NCI-H2196 (cell line): ENCODE data around the gene MIDN.

ENCODE experiments used
- DNase-seq: peaks from one replicate; lab custom pipeline; 2025; ENCODE audit not compliant: unreplicated experiment; lab: John Stamatoyannopoulos, UW

The MIDN gene

GRCh38 chr19:1220976-1221903, 27.1 kb upstream of the MIDN start:
- DNase-seq, result no peak

DNA sequence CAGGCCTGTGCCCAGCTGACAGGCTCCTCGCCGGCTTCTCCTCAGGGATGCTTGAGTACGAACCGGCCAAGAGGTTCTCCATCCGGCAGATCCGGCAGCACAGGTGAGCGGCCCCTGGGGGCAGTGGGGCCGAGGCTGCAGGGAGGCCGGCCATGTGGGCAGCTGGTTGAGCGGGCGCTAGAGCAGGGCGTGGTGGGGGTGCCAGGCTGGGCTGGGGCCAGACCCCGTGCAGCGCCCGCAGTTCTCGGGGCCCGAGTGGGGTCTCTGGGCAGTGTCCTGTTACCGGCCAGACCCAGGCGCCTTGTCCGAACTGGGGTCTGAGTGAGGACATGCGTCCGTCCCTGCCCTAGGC, 26.5 kb upstream of the MIDN start:
- no peak for DNase-seq

- no peak for DNase-seq
Observed at GRCh38 chr19:1222394-1222793, 26.0 kb upstream of the MIDN start.

GRCh38 chr19:1223018-1223855, 25.1 kb upstream of the MIDN start:
- no peak for DNase-seq

GRCh38 chr19:1224047-1224825, 24.1 kb upstream of the MIDN start:
- no peak for DNase-seq

DNA sequence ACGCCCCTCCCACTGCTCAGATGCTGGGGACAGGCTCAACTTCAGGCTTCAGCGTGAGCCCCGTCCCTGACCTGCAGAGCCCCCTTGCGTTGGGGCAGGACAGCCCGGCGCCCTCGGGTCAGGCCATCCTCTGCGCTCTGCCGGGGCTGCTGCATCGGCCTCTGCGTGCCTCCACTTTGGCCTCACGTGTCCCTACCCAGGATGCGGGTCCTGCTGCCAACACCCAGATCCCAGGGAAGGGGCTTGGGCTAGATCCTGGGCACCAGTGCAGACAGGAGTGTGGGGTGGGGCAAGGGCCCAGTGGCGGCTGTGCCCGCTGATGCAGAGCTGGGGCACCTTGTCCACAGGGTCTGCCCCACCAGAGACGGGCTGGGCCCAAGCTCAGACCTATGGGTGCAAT, 23.5 kb upstream of the MIDN start:
- no peak for DNase-seq

DNA sequence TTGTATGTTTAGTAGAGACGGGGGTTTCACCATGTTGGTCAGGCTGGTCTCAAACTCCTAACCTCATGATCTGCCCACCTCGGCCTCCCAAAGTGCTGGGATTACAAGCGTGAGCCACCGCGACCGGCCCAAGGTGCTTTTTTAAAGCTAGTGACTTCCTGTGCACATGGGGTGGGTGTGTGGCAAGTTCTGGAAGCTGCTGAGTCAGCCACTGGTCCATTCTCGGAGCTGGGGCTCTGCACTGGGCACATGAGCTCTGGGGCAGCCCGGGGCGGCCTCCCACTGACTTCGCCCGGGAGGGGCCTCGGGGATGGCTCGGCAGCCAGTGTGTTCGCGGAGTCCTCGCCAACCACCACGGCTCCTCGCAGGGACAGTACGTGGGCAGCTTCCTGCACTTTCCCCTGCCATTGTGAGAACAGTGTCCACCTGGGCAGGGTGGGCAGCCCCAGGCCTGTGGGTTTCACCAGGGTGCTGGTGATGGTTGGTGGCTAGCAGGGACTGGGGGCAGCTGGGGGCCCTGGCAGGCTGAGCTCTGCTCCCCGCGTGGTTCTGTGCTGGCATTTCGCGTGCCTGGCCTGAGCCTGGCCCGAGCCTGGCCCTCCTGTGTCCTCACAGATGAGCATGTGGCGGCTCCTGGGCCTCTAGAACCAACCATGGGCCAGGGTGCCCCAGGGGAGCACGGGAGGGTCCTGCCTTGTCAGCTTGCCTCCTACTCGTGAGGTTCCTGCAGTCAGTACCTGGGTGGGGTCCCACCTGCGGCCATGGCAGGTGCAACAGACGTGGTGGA, 22.8 kb upstream of the MIDN start:
- no peak for DNase-seq

GRCh38 chr19:1226227-1226518, 22.2 kb upstream of the MIDN start:
- no peak for DNase-seq

- no peak for DNase-seq
Observed at GRCh38 chr19:1226522-1227303, 21.7 kb upstream of the MIDN start.

GRCh38 chr19:1227304-1228054, 20.9 kb upstream of the MIDN start:
- DNase-seq, result no peak

DNA sequence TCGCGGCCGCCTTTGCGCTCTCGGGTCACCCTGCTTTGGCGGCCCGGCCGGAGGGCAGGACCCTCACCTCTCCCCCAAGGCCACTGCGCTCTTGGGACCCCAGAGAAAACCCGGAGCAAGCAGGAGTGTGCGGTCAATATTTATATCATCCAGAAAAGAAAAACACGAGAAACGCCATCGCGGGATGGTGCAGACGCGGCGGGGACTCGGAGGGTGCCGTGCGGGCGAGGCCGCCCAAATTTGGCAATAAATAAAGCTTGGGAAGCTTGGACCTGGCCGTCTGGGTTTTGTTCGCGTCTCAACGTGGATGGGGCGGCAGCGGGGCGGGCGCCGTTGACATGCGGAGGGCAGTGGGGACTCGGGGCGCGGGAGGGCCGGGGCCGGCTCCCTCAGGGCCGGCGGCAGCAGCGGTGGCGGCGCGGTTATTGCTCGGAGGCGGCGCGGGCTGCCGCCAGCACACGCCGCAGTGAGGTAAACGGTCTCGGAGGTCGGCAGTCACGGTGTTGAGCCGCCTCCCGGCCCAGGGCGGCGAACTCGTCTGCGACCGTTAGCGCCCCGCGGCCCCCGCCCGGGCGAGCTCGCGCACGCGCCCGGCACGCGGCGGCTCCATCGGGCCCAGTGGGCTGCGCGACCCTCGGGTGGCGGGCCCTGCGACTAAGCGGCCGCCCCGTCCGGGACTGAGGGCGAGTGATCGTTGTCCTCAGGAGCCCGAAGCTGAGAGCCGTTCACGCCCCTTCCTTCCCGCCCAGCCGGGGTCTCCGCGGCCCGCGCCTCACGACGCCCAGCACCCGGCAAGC, 20.0 kb upstream of the MIDN start:
- DNase-seq, result no peak

- no peak for DNase-seq
Observed at GRCh38 chr19:1229056-1229923, 19.1 kb upstream of the MIDN start.

DNA sequence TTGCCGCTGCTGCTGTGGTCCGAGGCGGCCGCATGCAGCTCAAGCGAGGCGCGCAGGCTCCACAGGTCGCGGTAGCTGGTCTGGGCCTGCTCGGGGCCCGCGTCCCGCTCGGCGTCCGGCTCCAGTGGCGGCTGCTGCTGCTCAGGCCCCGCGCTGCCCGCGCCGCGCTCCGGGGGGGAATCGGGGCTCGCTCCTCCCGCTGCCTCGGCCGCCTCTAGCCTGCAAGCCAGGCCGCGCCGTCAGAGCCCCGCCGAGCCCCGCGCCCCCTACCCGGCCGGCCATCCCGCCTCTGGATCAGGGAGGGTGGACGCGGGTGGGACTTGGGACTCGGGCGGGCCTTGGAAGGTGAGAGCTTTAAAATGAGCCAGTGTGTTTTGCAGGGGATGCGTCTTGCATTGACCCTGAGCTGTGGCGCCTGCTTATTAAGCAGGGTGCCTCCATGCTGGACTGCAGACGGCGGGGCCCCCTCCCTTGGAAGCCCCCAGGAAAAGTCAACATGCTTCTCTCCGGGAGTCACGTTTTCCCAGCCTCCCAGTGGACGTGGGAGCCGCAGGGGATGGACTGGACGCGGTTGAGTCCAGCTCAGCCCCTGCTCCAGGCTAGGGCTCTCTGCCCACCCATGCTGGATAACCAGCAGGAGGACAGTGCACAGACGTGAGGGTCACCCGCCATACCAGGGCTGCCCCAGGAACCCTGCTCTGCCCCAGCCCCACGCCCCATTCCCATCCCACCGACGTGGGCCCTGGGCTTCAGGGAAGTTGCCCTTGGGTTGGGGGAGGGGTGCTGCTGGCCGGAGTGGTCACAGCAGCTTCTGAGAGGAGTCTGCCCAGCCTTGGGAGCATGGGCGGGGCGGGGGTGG, 18.2 kb upstream of the MIDN start:
- no peak for DNase-seq

DNA sequence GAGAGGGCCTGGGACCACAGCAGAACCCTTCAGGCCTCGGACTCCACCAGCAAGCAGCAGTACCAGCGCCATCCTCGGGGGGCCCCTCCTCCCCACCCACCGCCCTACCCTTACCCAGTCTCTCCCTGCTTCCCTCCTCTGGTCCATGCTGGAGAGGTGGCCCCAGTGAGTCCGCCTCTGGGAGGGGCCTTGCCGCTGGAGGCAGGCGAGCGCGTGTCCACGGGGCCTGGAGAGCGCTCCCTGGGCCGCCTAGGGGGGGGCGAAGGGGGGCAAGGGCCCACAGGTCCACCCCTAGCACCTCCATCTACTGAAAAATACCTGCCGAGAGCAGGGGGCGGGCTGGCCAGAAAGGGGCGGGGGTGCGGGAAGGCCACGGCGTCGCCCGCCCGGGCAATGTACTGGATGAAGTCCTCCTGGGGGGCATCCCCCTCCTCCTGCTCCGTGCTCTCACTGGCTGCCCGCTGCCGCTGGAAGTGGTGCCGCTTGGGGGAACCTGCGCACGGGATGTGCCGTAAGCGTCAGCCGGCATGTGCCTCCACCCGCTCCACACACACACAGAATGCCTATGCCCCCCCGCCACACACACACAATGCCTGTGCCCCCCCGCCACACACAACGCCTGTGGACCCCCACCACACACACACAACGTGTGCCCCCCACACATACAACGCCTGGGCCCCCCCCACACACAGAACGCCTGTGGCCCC, 17.4 kb upstream of the MIDN start:
- DNase-seq, result no peak

DNA sequence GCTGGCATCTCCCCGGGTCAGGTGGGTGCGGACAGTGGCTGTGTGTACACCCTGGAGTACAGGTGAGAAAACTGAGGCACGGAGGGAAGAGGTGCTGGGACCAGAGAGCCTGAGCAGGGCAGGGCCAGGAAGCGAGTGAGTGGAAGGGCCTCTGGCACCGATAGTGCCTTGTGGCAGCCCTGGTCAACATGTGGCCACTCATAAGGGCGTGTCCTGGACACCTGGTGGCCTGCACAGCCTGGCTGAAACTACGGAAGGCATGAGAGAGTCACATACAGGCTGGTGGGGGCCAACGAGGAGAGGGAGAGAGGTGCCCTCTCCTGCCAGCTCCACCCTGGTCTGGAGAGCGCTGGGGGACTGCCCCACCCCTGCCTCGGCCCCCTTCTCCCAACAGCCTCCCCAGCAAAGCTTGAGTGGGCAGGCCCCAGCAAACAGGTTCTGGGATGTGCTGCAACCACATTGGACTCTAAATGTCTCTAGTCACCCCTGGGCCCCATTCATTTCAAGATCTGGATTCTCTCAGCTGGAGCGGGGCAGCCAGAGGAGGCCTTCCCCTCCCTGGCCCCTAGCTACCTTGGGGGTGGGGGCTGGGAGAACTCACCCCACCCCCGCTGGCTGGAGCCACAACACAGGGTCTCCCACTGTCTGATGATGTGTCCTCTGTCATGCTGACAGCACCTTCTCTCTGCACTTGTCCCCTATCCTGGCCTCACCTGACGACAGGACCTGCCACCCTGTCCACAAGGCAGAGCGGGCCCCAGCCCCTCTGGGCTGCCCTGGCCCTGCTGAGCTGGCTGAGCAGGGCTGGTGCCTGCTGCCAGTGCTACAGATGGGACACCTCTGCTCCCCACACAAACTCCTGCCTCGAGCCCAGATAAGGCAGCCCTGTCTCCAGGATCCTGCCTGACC, 16.4 kb upstream of the MIDN start:
- DNase-seq, result no peak
